ENCODE results near the gene ENTPD8. TPM values are rescaled to one million over a fixed set of nuclear protein-coding genes. Genes with fewer than 3 reads are reported as not detected.

The ENTPD8 gene
- total and polyA plus RNA-seq, 2 of the 4 experiments (the other 2 are of a cell fraction), result 0.07 TPM; not detected in 1

- POLR2A ChIA-PET (ENCODE audit: unreplicated experiment), result no interaction called here
- CTCF ChIA-PET, result no interaction called here
- Histone ChIP-seq H4K8ac (ENCODE audit: low read depth in 2 of 2, low read length in 2 of 2) (no peak overlapping the region), H2AK9ac (replicated peaks; ENCODE audit: low read depth, low read length, poor library complexity) (peak overlapping the region; percentile 28), H2AFZ (replicated peaks; ENCODE audit: low read length, poor library complexity) (peak overlapping the region; percentile 32), H4K20me1 (ENCODE audit: insufficient read depth, low read length) (peaks cover 16% of the 10 kb centered on the region), H2BK20ac (ENCODE audit: low read depth, low read length) (no peak overlapping the region), H3K18ac (ENCODE audit: low read depth, low read length) (no peak overlapping the region), H2BK5ac (ENCODE audit: low read depth, low read length, poor library complexity, severe bottlenecking) (no peak overlapping the region), H3K4ac (ENCODE audit: low read depth, low read length) (no peak overlapping the region), H3K9me3 (ENCODE audit: control insufficient read depth, insufficient read depth, low read length) (no peaks in the 10 kb centered on the region), H3K56ac (ENCODE audit: extremely low read depth, insufficient read depth, low read length) (no peak overlapping the region), H3K4me1 (ENCODE audit: control insufficient read depth, insufficient read depth, low read length) (peaks cover 11% of the 10 kb centered on the region), H3K4me3 (ENCODE audit: insufficient read depth, low read depth, low read length) (no peak overlapping the region), H4K91ac (ENCODE audit: insufficient read depth, low read depth, low read length) (no peak overlapping the region), H3K4me2 (ENCODE audit: low read depth, low read length) (no peak overlapping the region), H4K5ac (ENCODE audit: low read depth, low read length) (no peak overlapping the region), H3K27me3 (ENCODE audit: control insufficient read depth, insufficient read depth, low read length) (peaks cover 2% of the 10 kb centered on the region; the same call in 1 of the 2 replicates), H3K36me3 (ENCODE audit: control insufficient read depth, insufficient read depth, low read length) (peaks cover 5% of the 10 kb centered on the region; the same call in 1 of the 2 replicates), H3K23ac (ENCODE audit: low read depth, low read length) (no peak overlapping the region), H2AK5ac (ENCODE audit: low read depth, low read length) (no peak overlapping the region), H2BK15ac (ENCODE audit: low read depth, low read length) (no peak overlapping the region), H3K9me1 (ENCODE audit: insufficient read depth, low read length) (no peaks in the 10 kb centered on the region), H3K27ac (ENCODE audit: insufficient read depth, low read length) (no peak overlapping the region), H3K14ac (replicated peaks; ENCODE audit: low read depth, low read length) (no peak overlapping the region), H3K79me1 (ENCODE audit: low read depth in 1 of 2, low read length in 2 of 2) (peaks cover 3 to 16% of the 10 kb centered on the region in 2 experiments; a peak in 3 of 4 replicates), H2BK120ac (ENCODE audit: low read depth, low read length) (no peak overlapping the region), H3K9ac (ENCODE audit: low read depth, low read length) (no peak overlapping the region)
- DNase-seq (no peak), ATAC-seq (ENCODE audit: low read depth) (no peak)
- 84% methylated on average over 23 of the region's 52 CpGs; no CpG with 5 or more reads in 1 of the 2 experiments for WGBS, 2 experiments (ENCODE audit: extremely low coverage in 2 of 2, insufficient read length in 1 of 2)
- dilution Hi-C loops (cut with HindIII; ENCODE audit: low sequenced_read_pairs, unreplicated experiment), result no loop called here
- no peak for TF ChIP-seq MXI1 (IDR thresholded peaks at IDR 0.05; ENCODE audit: borderline replicate concordance, low read depth, low read length)
- no peak for TF ChIP-seq SMC3 (IDR thresholded peaks at IDR 0.05; ENCODE audit: low read depth, low read length)
- TF ChIP-seq RAD21 (IDR thresholded peaks at IDR 0.05; ENCODE audit: low read length), result no peak
- TF ChIP-seq MAFK (IDR thresholded peaks at IDR 0.05; ENCODE audit: low read depth, low read length), result no peak
- no peak for TF ChIP-seq CTCF (conservative IDR thresholded peaks at IDR 0.05; ENCODE audit: low read depth, low read length)
- no peak for TF ChIP-seq POLR2A (IDR thresholded peaks at IDR 0.05; ENCODE audit: low read depth, low read length)
- TF ChIP-seq, protein P1, sequence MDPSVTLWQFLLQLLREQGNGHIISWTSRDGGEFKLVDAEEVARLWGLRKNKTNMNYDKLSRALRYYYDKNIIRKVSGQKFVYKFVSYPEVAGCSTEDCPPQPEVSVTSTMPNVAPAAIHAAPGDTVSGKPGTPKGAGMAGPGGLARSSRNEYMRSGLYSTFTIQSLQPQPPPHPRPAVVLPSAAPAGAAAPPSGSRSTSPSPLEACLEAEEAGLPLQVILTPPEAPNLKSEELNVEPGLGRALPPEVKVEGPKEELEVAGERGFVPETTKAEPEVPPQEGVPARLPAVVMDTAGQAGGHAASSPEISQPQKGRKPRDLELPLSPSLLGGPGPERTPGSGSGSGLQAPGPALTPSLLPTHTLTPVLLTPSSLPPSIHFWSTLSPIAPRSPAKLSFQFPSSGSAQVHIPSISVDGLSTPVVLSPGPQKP (IDR thresholded peaks at IDR 0.05; ENCODE audit: borderline replicate concordance, low read depth, low read length), result no peak
- TF ChIP-seq CHD1 (IDR thresholded peaks at IDR 0.05; ENCODE audit: low read depth, low read length), result no peak
- TF ChIP-seq RCOR1 (IDR thresholded peaks at IDR 0.05; ENCODE audit: insufficient replicate concordance, low read length), result no peak
- TF ChIP-seq RFX5 (IDR thresholded peaks at IDR 0.05; ENCODE audit: low read depth, low read length), result no peak
- TF ChIP-seq FOS (IDR thresholded peaks at IDR 0.05; ENCODE audit: low read depth, low read length), result no peak
- no peak for TF ChIP-seq BHLHE40 (IDR thresholded peaks at IDR 0.05; ENCODE audit: low read depth, low read length)
- no TSS peak for BruUV-seq (replicated peaks)
- in situ Hi-C loops (cut with MboI; ENCODE audit: low sequenced_read_pairs), result no loop called here
- intact Hi-C loops (cut with micrococcal nuclease), result no loop called here
Measured at GRCh38 chr9:137461663-137462395, 20.7 kb upstream of the ENTPD8 start.

Data from IMR-90 (cell line).